Smooth muscle cell (in vitro differentiated cells): ENCODE measurements around the gene DPP9. TPM values are rescaled to one million over a fixed set of nuclear protein-coding genes. Genes with fewer than 3 reads are reported as not detected.

Experiments
- DNase-seq: peaks from one replicate; lab custom pipeline; 2025; ENCODE audit not compliant: unreplicated experiment; lab: John Stamatoyannopoulos, UW
- H2AFZ ChIP-seq: fragments of 200-600 bp; sonication (generic); 2 replicates; pipeline ENCODE4 v1.6.0; 2016; ENCODE audit warnings: antibody characterized with exemption, low read depth, mild to moderate bottlenecking
- H3F3A ChIP-seq: fragments of 200-600 bp; sonication (generic); 2 replicates; pipeline ENCODE4 v1.6.0; 2017; ENCODE audit warnings: antibody characterized with exemption, low read depth
- H3K27ac ChIP-seq: fragments of 200-600 bp; sonication (generic); 2 replicates; pipeline ENCODE4 v1.5.1; 2016; ENCODE audit warnings: low read depth, mild to moderate bottlenecking
- H3K27me3 ChIP-seq: fragments of 200-600 bp; sonication (generic); 2 replicates; pipeline ENCODE4 v1.6.1; 2016; ENCODE audit warnings: low read depth, mild to moderate bottlenecking
- H3K36me3 ChIP-seq: fragments of 200-600 bp; sonication (generic); 2 replicates; pipeline ENCODE4 v1.5.1; 2016; ENCODE audit warnings: low read depth
- H3K4me1 ChIP-seq: fragments of 200-600 bp; sonication (generic); 2 replicates; pipeline ENCODE4 v1.5.1; 2016; ENCODE audit warnings: low read depth
- H3K4me2 ChIP-seq: fragments of 200-600 bp; sonication (generic); 2 replicates; pipeline ENCODE4 v1.6.0; 2016; ENCODE audit warnings: mild to moderate bottlenecking
- H3K4me3 ChIP-seq: fragments of 200-600 bp; sonication (generic); 2 replicates; pipeline ENCODE4 v1.5.1; 2016; ENCODE audit warnings: mild to moderate bottlenecking
- H3K79me2 ChIP-seq: fragments of 200-600 bp; sonication (generic); 2 replicates; pipeline ENCODE4 v1.6.0; 2016; ENCODE audit warnings: low read depth, mild to moderate bottlenecking
- H3K9ac ChIP-seq: fragments of 200-600 bp; sonication (generic); 2 replicates; pipeline ENCODE4 v1.6.0; 2016; ENCODE audit warnings: low read depth
- H3K9me3 ChIP-seq: fragments of 200-600 bp; sonication (generic); replicated peaks from 2 replicates; pipeline ENCODE4 v1.5.1; 2016; ENCODE audit warnings: low read depth
- H4K20me1 ChIP-seq: fragments of 200-600 bp; sonication (generic); 2 replicates; pipeline ENCODE4 v1.6.0; 2016; ENCODE audit warnings: low read depth
- WGBS: methylation state at CpG from one replicate; pipeline ENCODE4 v1.1.7; 2016; ENCODE audit warnings: low lambda C conversion rate; 5-methylcytosine and 5-hydroxymethylcytosine counted together
- polyA plus RNA-seq: library from polyadenylated mRNA; unstranded; fragments of >200 nt; fragmentation: Nextera tagmentation; extraction: Ambion mirVana; gene quantifications from 2 replicates; pipeline ENCODE4 v1.2.1, GENCODE V29; 2016
- total RNA-seq: library from RNA; depleted of rRNA; stranded (reverse); fragments of >200 nt; gene quantifications from 2 replicates; pipeline ENCODE4 v1.2.3, GENCODE V29; 2014
- TF ChIP-seq, protein P1 (sequence below): fragments of 200-600 bp; sonication (generic); IDR thresholded peaks from 2 replicates; pipeline ENCODE4 v1.5.1; 2017; ENCODE audit warnings: borderline replicate concordance, mild to moderate bottlenecking, antibody characterized with exemption; ENCODE audit not compliant: insufficient read depth, poor library complexity, severe bottlenecking

DPP9 gene
- total and polyA plus RNA-seq, 2 experiments from 2014 or later, result 26.3 to 44.3 TPM

DNA sequence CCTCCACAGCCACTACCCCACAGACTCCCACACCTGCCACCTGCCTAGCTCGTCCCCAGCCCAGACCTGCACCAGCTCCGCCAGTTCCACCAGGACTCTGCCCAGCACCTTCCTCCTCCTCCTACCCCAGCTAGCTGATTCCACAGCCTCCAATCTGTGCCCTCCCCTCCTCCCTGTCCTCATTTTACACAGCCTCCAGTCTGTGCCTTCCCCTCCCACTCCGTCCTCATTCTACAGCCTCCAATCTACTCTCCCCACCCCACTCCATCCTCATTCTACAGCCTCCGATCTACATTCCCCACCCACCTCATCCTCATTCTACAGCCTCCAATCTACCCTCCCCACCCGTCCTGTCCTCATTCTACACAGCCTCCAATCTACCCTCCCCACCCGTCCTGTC is 60.8 kb downstream of the DPP9 start:
- no peak overlapping the region for H3K4me2 ChIP-seq
- no peak overlapping the region for H3K4me3 ChIP-seq
- no peak for DNase-seq
- TF ChIP-seq, protein P1, sequence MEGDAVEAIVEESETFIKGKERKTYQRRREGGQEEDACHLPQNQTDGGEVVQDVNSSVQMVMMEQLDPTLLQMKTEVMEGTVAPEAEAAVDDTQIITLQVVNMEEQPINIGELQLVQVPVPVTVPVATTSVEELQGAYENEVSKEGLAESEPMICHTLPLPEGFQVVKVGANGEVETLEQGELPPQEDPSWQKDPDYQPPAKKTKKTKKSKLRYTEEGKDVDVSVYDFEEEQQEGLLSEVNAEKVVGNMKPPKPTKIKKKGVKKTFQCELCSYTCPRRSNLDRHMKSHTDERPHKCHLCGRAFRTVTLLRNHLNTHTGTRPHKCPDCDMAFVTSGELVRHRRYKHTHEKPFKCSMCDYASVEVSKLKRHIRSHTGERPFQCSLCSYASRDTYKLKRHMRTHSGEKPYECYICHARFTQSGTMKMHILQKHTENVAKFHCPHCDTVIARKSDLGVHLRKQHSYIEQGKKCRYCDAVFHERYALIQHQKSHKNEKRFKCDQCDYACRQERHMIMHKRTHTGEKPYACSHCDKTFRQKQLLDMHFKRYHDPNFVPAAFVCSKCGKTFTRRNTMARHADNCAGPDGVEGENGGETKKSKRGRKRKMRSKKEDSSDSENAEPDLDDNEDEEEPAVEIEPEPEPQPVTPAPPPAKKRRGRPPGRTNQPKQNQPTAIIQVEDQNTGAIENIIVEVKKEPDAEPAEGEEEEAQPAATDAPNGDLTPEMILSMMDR, result no peak
- no peak overlapping the region for H2AFZ ChIP-seq
- WGBS, result 94% methylated on average over 4 of the region's 6 CpGs
- peaks cover 64% of the 10 kb centered on the region for H4K20me1 ChIP-seq
- no peaks in the 10 kb centered on the region for H3K27me3 ChIP-seq
- no peaks in the 10 kb centered on the region for H3K36me3 ChIP-seq
- H3K9me3 ChIP-seq, result no peaks in the 10 kb centered on the region
- no peaks in the 10 kb centered on the region for H3F3A ChIP-seq
- H3K4me1 ChIP-seq, result no peaks in the 10 kb centered on the region
- H3K9ac ChIP-seq, result no peak overlapping the region
- H3K27ac ChIP-seq, result no peak overlapping the region
- H3K79me2 ChIP-seq, result peaks cover 11% of the 10 kb centered on the region

DNA sequence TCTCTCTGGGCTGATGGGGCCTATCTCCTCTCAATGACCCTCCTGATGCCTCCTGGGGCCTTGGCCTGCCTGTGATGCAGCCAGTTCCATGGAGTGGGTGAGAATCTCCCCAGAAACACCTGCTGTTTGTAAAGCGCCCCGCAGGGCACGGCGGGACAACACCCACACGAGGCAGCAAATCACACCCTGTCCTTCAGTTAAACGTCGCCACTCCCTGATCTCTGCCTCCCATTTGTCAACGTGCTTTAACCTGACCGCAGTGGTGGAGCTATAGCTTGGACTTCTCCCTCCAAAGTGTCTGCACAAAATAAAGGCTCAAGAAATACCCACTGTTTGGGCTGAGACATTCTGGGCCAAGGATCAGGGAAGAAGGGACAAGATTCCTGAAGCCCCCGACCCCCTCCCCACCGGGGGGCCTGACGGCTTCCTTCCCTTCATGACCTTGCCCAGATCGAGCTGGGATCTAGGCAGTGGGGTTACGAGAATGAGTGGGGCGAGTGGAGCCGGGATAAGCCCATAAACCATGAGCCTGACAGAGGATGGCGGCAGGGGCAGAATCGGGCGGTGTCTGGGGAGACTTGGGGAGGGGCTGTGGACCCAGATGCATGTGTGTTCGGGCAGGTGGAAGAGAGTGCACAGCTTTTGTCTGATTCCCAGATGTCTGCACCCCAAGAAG is 61.5 kb downstream of the DPP9 start:
- no peak overlapping the region for H3K4me3 ChIP-seq
- H4K20me1 ChIP-seq, result peaks cover 64% of the 10 kb centered on the region
- no peak overlapping the region for H3K4me2 ChIP-seq
- H3K79me2 ChIP-seq, result peaks cover 7% of the 10 kb centered on the region
- no peaks in the 10 kb centered on the region for H3K27me3 ChIP-seq
- H3K4me1 ChIP-seq, result no peaks in the 10 kb centered on the region
- no peak overlapping the region for H3K27ac ChIP-seq
- no peaks in the 10 kb centered on the region for H3K36me3 ChIP-seq
- H3K9ac ChIP-seq, result no peak overlapping the region
- no peak overlapping the region for H2AFZ ChIP-seq
- H3F3A ChIP-seq, result no peaks in the 10 kb centered on the region
- TF ChIP-seq, protein P1, result no peak
- no peaks in the 10 kb centered on the region for H3K9me3 ChIP-seq
- 94% methylated on average over 20 of the region's 20 CpGs for WGBS
- DNase-seq, result no peak

DNA sequence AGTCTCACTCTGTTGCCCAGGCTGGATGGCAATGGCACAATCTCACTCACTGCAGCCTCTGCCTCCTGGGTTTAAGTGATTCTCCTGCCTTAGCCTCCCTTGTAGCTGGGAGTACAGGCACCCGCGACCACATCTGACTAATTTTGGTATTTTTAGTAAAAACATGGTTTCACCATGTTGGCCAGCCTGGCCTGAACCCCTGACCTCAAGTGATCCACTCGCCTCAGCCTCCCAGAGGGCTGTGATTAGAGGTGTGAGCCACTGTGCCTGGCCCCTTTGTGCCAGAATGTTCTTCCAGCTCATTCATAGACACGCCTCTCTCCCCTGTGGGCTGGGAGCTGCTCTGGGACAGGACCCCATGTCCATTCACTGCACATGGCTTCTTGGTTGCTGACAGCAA is 62.6 kb downstream of the DPP9 start:
- H3K27me3 ChIP-seq, result no peaks in the 10 kb centered on the region
- H3K36me3 ChIP-seq, result no peaks in the 10 kb centered on the region
- H3K4me1 ChIP-seq, result no peaks in the 10 kb centered on the region
- H2AFZ ChIP-seq, result no peak overlapping the region
- peaks cover 3% of the 10 kb centered on the region for H3K79me2 ChIP-seq
- H3K9ac ChIP-seq, result no peak overlapping the region
- TF ChIP-seq, protein P1, result no peak
- no peaks in the 10 kb centered on the region for H3K9me3 ChIP-seq
- no peak overlapping the region for H3K4me2 ChIP-seq
- peaks cover 56% of the 10 kb centered on the region for H4K20me1 ChIP-seq
- no peak overlapping the region for H3K27ac ChIP-seq
- 94% methylated on average over 4 of the region's 4 CpGs for WGBS
- DNase-seq, result no peak
- no peak overlapping the region for H3K4me3 ChIP-seq
- no peaks in the 10 kb centered on the region for H3F3A ChIP-seq
